Measurements from ENCODE around the gene MBTPS1. TPM values are rescaled to one million over a fixed set of nuclear protein-coding genes. Genes with fewer than 3 reads are reported as not detected.

The MBTPS1 gene
- total RNA-seq, 1 donor from 2014 or later = 70.9 TPM

DNA sequence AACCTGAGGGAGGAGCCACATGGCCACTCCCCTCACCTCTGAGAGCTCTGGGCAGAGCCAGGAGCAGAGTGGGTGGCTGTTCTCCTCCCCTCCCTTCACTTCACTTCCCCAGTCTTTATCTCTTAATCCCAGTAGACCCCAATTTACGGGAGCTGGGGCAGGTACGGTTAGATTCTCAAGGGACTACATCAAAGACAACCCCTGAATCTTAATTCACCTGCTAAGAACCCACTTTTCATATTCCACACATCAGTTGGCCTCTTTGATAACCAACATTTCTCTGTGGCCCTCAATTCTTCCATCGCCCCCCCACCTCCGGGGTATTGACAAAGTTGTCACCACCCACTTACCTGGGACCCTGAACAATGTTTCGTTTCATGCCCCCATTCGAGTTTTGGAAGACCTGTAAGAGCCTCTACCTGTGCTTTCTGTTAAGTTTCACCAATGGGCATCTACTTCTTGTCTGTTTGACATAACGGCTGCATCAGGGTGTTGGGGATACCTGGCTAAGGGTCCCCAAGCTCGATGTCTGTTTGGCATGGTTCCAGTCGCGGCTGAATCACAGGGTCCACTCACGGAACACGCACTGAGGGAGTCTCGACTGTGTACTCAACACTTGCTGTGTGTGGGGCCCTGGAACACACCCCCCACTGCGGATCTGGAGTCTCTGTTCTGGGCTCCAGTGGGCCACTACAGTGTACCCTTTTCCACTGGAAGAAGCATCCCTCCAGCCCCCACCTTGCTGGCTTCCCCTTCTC, 102.0 kb downstream of the MBTPS1 start:
- DNase-seq (ENCODE audit: low spot score) = no peak

DNA sequence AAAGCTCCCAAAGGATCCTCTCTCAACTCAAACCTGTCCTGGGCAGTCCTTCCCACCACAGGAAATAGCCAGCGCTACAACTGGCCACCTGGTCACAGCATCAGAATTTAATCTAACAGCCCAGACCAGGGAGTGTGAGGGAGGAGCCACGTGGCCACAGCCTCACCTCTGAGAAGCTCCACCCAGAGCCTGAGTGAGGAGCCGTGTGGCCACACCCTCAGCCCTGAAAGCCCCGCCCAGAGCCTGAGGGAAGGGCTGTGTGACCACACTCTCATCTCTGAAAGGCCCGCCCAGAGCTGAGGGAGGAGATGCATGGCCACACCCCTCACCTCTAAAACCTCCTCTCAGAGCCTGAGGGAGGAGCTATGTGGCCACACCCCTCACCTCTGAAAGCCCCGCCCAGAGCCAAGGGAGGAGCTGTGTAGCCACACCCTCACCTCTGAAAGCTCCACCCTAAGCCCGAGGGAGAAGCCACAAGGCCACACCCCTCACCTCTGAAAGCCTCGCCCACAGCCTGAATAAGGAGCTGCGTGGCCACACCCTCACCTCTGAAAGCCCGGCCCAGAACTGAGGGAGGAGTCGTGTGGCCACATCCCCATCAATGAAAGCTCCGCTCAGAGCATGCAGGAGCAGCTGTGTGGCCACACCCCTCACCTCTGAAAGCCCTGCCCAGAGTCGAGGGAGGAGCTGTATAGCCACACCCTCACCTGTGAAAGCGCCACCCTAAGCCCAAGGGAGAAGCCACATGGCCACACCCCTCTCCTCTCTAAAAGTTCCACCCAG, 102.8 kb downstream of the MBTPS1 start:
- no peak for DNase-seq (ENCODE audit: low spot score)

DNA sequence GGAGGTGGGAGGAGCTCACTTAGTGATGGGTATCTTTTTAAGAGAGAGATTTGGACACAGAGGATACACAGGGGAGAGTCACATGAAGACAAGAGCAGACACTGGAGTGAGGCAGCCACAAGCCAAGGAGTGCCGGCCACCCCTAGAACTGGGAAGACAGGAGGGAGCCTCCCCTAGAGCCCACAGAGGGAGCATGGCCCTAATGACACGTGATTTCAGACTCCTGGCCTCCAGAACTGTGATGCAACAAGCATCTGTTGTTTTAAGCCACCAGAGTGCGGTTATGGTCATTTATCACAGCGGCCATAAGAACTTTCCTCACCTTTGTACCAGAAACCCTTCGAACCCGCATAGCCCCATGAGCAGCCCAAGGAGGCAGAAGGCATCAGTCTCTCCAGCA, 107.5 kb downstream of the MBTPS1 start:
- no peak for DNase-seq (ENCODE audit: low spot score)

DNA sequence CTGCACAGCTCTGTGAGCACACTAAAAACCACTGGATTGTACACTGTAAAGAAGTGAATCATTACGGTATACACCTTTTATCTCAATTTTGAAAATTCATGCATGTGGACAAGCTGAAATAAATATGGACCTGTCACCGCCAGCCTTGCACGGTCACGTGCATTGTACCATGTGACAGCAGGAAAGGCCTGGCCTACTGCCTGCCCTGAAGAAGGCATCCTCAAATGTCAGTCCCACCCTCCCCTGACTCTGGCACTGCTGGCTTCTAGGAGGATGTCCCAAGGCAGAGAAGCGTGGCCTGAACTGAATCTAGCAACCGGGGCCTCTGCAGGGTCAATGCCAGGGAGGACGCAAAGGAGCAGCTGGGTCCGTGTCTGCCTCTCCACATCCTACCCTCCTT, 108.8 kb downstream of the MBTPS1 start:
- no peak for DNase-seq (ENCODE audit: low spot score)

DNA sequence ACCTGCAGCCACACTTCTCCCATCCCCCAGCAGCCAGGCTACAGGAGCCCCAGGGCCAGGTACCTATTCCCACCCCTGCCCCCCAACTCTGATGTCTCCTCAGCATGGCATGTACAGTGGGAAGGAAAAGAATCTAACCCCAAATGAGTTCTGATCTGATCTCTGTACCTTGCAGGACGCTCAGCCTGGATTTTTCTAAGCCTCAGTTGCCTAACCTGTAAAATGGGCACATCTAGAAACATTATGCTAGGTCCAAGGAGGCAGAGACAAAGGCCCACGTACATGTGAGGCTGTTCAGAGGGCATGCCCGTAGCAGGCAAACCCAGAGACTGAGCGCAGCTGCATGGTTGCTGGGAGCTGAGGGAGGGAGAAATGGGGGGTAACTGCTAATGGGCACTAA, 109.2 kb downstream of the MBTPS1 start:
- DNase-seq (ENCODE audit: low spot score) = no peak

DNA sequence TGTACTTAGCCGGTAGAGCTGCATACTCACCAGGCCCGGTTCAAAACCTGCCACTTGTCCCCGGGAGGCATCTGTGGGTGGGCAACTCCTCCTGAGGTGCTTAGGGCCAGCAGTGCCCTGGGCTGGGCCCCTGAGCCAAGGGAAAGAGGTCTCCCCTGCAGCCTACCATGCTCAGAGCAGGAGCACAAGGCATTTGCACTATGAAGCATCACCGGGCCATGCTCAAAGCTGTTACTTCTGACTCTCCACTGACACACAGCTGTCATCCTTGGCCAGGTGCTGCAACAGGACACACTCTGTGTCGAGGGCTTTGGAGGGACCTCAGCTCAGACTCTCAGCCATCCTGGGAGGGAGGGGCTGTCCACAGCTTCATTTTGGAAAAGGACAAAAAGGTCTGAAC, 111.4 kb downstream of the MBTPS1 start:
- no peak for DNase-seq (ENCODE audit: low spot score)

DNA sequence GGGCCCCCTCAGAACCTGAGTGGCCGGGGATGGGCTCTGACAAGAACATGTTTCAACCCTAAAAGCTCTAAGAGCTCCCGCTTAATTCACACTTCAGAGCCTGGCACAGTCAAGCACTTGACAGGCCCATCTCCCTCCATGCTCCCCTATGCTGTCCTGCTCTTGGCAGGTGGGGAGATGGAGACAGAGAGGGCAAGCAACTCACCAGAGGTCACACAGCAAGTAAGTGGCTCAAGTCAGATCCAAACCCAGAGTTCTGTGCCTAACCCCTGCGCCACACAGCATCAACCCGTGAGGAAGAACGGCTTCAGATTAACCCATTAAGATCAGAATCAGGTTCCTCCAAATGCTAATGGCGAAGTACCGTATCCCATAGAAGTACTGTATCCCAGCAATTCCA, 112.3 kb downstream of the MBTPS1 start:
- no peak for DNase-seq (ENCODE audit: low spot score)

Other genes starting within 250 kb of the MBTPS1 start
- gene MLYCD, start 217.8 kb downstream of the MBTPS1 start, total RNA-seq = 10.4 TPM
- gene OSGIN1, start 163.7 kb downstream of the MBTPS1 start, total RNA-seq = 30.9 TPM
- gene NECAB2, start 148.7 kb downstream of the MBTPS1 start, total RNA-seq = 1.5 TPM
- gene SLC38A8, start 74.1 kb downstream of the MBTPS1 start, total RNA-seq = not detected
- gene HSDL1, start 28.2 kb upstream of the MBTPS1 start, total RNA-seq = 23.1 TPM
- gene DNAAF1, start 28.4 kb upstream of the MBTPS1 start, total RNA-seq = not detected
- 44.5 TPM for gene TAF1C, start 70.1 kb upstream of the MBTPS1 start, total RNA-seq
- not detected for gene ADAD2, start 74.2 kb upstream of the MBTPS1 start, total RNA-seq
- gene KCNG4, start 123.1 kb upstream of the MBTPS1 start, total RNA-seq = not detected
- gene WFDC1, start 177.9 kb upstream of the MBTPS1 start, total RNA-seq = 1.4 TPM

Measured in mesenteric fat pad (tissue), 1 donor.